ENCODE measurements around the gene PPP1R3C. TPM values are rescaled to one million over a fixed set of nuclear protein-coding genes. Genes with fewer than 3 reads are reported as not detected.

Gene PPP1R3C
- 10 to 100 TPM; 37.3 to 48.7 (median 42.5) TPM for polyA plus RNA-seq (ENCODE audit: insufficient read length in 4 of 4)

DNA sequence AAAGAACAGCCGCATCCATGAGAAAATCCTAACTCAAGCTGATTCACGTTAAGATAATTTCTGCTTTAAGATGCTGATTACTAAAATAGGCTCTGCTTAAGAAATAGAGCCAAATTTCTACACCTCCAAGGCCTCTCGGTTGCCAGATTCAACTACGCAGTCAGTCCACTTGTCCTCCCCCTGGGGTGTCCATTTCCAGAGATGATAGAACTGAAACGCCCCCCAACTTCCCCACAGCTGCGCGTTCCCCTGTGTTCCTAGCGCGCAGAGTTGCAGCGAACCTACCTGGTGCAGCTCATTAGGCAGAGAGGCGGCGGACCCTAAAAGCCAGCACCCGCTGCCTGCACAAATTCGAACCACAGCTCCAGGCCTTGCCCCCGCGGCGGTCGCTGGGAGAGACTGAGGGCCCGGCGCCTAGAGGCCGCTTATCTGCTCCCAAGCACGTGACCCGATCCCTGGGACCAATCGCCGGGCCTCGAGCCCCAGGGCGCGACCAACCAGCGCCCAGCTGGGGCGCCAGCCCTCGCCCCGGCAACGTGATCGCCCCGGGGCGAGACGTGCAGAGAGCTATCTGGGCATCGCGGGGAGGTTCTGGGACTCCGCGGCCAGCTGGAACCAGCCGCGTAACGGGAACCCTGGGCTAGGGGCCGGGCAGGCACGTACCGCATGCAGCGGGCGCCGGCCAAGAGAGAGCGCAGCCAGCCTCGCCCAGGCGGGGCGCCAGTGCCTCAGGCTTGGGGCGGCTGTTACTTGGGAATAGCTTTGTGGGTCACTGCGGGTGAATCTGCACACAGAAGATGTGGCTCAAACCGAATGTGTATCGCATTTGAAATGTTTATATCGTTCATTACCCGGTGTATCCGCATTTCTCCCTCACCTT is at the start of gene PPP1R3C:
PPP1R3C (minus strand) TSS at position 401 of the 880 bp plus-strand sequence; CDS start at position 299, 102 bp downstream.
- peak; percentile 64 to 81 (median 76) for DNase-seq (ENCODE audit: low read depth in 4 of 4, low spot score in 3 of 4)

DNA sequence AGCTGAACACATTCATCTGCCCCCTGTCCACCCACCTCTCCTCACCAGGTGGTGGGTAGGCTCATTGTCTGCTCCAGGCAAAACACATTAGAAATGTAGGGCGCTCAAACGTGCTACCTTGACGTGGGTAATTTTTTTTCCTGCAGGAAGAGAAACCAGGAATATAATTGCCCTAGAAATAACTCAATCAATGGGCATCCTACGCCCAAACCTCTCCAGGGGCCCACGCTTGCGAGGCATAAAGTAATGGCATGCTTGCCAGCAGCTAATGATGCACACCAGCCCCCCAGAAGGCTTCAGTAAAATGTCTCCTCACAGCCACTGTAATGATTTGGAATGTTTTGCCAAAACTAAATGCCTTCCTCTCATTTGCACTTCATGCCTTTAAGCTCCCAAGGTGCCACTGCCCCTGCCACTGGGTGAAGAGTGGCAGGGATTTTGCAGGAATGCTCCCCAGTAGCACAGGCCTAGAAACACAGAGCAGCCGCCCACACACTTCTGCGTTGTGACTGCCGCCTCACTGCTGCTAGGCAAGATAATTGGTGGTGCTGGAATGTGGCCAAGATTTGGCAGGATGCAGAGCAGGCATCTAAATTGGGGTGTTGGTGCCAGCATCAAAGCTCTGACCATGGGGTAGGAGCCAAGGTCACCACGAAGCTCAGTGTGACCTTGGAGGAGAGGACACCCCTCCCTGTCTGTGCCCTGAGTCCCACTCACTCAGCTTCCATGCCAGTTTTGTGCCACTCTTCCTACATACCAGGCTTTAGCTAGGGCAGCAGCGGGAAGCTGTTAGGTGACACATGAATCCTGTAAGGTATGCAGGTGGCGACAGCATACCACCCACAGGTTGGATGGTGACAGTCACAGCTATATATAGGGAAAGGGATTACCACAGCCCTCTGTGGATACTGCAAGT is 48.7 kb upstream of the PPP1R3C start:
- DNase-seq (ENCODE audit: low read depth in 4 of 4, low spot score in 3 of 4), result no peak

DNA sequence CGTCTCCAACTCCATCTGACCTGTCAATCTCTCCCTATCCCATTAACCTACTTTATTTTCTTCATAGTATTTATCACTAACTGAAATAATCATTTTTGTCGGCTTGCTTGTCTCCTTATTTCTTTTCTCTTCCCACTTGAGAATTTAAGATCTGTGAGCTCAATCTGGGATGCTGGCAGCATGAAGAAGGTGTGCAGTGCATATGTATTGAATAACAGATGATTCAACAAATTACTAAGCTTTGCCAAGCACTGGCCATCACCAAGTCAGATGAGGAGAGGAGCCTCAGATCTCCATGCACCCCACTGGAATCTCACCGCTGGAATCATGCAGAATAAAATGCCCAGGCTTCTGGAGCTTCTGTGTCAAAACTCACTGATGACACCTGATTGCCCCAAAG is 47.6 kb upstream of the PPP1R3C start:
- DNase-seq (ENCODE audit: low read depth in 4 of 4, low spot score in 3 of 4), result no peak

DNA sequence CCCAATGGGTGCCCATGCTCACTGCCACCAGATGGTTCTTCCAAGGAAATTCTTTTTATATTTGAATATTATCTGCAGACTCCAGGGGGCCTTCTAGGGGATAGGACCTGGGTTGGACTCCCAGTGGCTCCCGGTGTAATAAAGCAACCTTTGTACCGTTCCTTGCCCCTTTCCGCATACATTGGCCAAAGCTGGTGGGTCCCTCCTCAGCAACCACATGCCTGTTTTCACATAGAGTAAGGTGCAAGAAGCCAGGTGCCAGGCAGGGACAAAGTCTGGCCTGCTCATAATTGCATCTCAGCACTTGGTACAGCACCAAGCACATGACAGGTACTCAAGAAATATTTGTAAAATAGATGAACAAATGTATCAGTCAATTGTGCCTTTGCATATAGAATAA is 46.4 kb upstream of the PPP1R3C start:
- DNase-seq (ENCODE audit: low read depth in 4 of 4, low spot score in 3 of 4), result no peak

DNA sequence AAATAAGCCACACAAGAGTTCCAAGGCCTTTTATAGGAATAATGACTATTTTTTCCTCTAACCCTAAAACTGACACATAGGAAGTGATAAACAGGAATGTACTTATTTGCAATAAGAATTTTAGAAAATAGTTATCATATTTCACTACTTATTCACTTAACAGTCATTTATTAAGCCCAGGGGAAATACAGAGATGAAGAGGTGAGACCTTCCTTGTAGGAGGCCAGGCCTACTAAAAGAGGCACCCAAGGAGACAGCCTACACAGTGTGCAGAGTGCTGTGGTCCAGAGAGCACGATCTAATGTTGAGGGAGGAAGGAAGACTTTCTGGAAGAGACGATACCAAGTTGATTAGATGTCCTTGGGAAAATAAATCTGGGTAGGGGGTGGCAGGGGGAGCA is 45.0 kb upstream of the PPP1R3C start:
- DNase-seq (ENCODE audit: low read depth in 4 of 4, low spot score in 3 of 4), result no peak

DNA sequence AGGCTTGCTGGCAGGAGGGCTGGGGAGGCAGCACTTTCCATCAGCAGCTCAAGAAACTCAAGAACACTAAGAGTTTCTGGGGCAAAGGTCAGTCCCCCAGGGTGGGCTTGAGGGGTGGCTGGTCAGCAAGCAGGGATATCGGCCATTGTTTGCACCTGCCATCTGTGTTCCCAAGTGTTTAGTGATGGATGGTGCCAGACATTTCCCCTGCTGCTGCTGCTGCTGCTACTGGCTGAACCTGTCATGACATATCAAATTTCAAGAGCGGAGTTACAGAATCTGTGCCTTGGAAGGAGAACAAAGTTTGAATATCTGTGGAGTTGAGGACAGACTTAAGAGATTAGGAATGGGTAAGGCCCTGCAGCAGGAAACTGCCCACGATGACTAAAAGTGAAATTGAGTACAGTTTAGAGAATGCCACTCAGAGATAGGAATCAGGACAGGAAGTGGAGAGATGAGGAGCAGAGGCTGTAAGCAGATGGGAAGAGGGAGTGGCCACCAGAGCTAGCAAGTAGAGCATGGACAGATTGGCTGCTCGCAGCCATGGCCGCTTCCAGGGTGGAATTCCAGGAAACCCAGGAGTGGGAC is 39.2 kb upstream of the PPP1R3C start:
- DNase-seq (ENCODE audit: low read depth in 4 of 4, low spot score in 3 of 4), result no peak

DNA sequence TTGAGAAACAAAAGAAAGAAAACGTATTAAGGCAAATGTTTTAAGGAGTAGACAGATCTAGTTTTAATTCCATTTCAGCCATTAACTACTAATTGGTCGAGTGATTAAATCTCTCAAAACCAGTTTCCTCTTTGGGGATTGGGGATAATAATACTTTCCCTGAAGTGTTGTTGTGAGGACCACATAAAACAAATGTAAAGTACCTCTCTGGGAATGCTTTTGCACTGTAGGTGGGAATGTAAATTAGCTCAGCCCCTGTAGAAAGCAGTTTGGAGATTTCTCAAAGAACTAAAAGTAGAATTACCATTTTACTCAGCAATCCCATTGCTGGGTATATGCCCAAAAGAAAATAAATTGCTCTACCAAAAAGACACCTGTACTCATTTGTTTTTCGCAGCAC is 36.0 kb upstream of the PPP1R3C start:
- DNase-seq (ENCODE audit: low read depth in 4 of 4, low spot score in 3 of 4), result no peak

DNA sequence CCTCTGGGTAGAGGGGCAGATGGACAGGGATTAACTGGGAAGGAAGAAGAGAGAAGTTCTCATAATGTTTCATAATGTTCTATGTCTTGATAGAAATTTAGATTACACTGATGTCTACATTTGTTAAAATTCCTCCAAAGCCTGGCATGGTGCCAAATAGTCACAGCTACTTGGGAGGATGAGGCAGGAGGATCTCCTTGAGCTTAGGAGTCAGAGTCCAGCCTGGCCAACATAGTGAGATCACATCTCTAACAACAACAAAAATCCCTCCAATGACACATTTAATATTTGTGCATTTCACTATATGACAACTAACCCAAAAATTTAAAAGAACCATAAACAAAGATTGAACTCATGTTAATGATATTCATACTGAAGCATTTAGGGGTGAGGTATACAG is 33.0 kb upstream of the PPP1R3C start:
- no peak for DNase-seq (ENCODE audit: low read depth in 4 of 4, low spot score in 3 of 4)

DNA sequence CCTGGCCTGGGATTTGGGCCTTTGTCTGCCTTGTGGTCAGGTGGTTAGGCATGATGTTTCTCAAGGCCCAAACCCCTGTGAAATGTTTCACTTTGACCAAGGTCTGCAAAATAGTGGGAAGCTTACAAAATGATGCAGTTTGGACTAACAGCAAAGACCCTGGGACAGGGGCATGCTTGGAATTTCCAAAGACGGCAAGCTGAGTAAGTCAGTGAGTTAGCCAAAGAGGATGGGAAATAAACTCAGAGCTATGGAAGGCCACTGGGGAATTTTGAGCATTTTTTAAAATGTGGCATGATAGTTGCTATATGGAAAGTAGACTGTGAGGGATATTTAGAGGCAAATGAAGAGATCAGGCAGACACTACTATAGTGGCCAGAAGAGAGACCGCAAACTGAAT is 31.6 kb upstream of the PPP1R3C start:
- no peak for DNase-seq (ENCODE audit: low read depth in 4 of 4, low spot score in 3 of 4)

DNA sequence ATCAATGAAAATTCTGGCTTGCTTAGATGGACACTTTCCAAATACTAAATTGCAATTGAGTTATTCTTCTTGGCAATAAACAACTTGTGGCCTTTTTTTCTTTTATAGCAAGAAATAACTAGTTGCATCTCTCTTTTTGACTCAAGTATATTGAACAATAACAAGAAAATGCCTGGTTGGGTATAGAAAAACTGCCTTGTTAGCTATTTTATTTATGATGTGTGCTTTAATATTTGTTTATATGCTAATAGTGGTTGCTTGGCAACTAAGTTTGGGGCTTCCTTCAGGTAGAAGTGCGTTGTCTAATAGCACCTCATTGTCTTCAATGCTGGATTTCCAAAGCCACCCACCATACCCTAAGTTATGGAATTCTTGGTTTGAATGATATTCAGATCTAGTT is 30.1 kb upstream of the PPP1R3C start:
- DNase-seq (ENCODE audit: low read depth in 4 of 4, low spot score in 3 of 4), result no peak

DNA sequence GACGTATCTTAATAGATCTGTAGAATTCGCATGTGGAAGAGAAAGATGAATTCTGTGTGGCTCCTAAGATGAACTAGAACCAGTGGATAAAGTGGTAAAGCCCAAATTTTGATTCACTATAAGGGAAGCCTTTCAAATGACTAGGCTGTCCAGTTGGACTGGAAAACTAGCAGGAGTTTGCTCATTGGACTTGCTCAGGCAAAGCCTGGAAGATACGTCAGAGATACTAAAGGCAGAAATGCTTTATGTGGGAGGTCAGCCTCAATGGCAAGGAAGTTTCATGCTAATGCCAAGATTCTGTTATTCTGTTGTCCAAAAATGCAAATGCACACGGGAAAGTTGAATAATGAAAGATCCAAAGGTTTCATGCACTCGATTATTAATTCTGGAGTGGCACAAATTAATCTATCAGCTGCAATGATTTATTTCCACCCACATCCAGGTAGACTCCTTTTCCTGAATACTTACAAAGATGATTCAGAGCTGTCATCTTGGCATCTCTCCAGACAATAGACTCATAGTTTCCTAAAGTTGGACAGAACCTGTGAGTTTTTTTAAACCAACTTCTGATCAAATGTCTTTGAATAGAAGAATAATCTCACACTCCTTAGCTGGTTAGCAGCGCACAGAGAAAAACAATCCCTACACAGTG is 20.5 kb upstream of the PPP1R3C start:
- DNase-seq (ENCODE audit: low read depth in 4 of 4, low spot score in 3 of 4), result no peak

DNA sequence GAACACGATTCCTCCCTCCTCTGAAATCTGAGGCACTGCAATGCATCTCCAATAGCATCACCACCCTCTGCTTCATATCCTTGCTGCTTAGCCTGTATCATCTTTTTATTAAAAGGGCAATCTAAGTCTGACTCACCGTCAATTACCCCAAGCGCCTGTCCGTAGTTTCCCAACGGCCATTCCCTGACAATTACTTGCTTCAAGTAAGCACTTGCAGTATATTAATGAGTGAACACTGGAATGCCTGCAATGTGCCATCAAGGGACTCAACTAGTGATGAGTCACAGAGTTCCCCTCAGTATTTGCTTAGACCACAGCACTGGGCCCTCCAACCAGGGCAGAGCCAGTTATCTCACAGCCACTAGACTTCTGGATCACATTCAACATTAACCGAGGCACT is 19.5 kb upstream of the PPP1R3C start:
- no peak for DNase-seq (ENCODE audit: low read depth in 4 of 4, low spot score in 3 of 4)

DNA sequence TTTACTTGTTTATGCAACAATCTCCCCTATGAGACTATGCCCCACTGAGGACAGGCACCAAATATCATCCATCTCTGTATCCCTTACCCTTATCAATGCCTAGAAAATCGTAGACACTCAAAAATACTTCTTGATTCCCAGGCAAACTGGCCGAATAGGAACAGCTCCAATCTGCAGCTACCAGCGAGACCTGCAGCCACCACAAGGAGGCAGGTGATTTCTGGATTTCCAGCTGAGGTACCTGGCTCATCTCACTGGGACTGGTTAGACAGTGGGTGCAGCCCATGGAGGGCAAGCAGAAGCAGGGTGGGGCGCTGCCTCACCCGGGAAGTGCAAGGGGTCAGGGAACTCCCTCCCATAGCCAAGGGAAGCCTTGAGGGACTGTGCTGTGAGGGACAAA is 10.8 kb upstream of the PPP1R3C start:
- DNase-seq (ENCODE audit: low read depth in 4 of 4, low spot score in 3 of 4), result no peak

DNA sequence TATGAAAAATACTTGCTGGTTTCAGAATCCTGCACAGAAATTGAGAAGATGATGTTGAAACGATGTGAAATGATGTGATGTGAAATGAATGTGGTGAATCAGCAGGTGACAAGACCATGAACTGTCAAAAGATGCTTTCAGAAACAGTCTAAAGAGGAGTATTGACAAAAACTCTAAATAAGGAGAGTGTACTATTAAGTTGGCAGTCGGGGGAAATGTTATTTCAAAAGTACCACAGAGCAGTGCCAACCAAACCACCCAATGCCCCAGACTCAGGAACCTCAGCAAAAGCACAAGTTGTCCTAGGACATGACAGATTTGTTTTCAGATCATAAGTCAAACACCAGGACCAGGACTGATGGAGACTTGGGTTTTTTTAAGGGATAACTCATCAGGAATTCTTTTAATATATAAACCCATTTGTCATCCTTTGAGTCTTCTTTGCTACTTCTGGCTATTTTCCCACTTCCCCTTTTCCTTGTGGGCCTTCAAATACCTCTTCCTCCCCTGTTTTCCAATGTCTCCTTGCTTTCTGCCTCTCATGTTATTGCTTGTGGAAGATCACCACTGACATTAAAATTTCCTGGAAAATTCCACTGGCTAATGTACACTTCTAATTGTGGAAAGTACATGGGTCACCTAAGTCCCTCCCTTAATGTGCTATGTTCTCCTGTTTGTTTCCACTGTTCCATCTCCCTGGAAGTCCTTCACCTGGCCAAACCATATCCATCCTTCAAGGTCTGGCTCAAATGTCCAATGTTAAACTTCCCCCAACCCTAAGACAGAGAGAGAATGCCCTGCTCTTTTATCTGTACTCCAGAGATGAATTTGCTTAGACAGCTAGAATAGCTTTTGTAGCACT is 10.2 kb upstream of the PPP1R3C start:
- DNase-seq (ENCODE audit: low read depth in 4 of 4, low spot score in 3 of 4), result no peak

DNA sequence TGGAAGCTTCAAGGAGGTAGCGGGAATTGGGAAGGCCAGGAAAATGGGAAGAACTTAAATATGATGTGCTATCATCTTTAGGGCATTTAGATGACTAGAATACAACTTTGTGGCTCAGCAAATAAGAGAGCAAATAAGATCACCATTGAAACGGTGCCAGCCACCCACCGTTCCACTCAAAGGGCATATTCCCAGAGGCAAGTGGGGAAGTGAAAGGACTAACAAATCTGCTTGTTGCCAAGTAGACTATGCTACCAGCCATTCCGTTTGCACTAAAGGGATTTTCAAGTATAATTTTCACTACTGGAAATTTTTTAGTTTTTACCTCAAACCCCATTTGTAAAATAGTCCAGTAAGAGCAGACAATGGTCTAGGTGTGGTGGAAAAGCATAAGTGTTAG is 4.0 kb upstream of the PPP1R3C start:
- DNase-seq (ENCODE audit: low read depth in 4 of 4, low spot score in 3 of 4), result no peak

DNA sequence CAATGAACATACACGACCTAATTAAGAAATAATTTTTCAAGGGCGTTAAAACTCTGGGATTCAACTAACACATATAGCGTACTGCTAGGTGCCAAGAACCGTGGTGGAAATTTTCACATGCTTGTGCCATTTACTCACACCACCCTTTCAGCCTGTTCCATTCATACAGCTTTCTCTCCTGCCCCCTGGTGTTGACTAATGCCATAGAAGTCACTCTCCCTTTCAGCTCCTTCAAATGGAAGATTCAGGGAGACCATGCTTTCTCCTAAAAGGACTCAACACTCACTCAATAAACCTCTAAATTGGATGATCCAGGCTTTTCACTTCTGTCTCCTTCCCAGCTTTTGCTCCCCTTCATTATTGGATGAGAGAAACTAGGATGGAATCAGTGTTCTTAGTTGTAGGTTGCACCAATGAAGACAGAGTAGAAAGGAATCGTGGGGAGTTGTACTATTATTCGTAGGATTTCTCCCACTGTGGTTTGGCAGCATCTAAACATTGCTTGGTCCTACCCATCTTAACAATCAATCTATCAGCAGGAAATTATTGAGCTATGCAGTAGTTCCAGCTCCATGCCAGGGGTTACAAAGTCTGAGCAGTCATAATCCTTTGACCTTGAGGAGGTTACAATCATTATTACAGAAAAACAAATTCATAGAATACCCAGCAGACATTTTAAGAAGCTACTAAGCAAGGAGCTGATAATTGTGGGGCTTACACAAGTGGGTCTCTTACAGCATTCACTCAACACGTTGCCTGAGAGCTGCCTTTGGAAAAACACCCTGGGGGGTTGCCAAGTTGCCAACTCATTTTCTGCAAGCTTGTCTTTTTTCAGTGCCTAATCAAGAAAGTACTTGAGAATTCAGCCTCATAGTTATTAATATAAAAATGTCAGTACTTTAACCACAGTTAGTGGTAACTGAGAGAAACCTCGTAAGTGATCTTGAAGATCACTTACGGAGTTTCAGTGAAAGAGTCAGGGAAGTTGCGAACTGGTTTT is 2.8 kb upstream of the PPP1R3C start:
- DNase-seq (ENCODE audit: low read depth in 4 of 4, low spot score in 3 of 4), result peak; percentile 59 to 74 (median 68)

DNA sequence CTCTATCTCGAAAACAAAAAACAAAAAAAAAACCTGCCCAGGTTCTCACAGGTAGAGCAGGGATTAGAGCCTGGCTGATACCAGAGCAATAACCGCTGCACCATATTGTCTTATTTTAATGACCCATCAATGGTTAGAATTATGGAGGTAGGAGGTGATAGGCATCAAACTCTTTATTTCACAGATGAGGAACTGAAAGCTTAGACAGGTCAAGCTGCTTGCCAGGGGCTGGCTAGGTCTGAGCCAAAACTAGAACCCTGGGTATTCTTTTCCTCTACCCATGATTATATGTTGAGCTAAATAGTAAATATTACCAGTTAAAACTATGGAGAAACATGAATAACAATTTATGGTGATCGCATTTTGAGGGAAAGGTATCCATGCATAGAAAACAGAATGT is 2.0 kb upstream of the PPP1R3C start:
- no peak for DNase-seq (ENCODE audit: low read depth in 4 of 4, low spot score in 3 of 4)

DNA sequence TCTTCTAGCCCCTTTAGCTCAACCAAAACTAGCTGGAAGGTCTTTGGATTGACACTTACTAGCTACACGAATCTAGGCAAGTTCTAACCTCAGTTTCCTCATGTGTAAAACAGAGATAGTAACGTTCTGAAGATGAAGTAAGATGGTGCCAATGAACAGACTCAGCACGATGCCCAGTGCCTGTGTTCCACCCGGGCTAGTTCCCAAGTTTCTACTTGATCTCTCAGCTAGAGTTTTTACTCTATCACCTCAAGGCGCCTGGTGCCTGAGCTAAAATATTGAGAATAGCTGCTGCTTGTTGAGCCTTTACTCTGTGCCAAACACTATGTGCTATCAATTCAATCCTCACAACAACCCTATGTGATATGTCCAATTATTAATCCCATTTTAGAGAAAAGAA is 1.4 kb upstream of the PPP1R3C start:
- DNase-seq (ENCODE audit: low read depth in 4 of 4, low spot score in 3 of 4), result no peak
